ENCODE results near the gene PLCZ1. TPM values are rescaled to one million over a fixed set of nuclear protein-coding genes. Genes with fewer than 3 reads are reported as not detected.
"Not testable (repeated sequence)": the region's sequence is repeated elsewhere in the genome, so short reads cannot be mapped to it uniquely, and the experiment has no call there.

The PLCZ1 gene
- total and polyA plus RNA-seq, 2 experiments from 2014 or later: not detected

DNA sequence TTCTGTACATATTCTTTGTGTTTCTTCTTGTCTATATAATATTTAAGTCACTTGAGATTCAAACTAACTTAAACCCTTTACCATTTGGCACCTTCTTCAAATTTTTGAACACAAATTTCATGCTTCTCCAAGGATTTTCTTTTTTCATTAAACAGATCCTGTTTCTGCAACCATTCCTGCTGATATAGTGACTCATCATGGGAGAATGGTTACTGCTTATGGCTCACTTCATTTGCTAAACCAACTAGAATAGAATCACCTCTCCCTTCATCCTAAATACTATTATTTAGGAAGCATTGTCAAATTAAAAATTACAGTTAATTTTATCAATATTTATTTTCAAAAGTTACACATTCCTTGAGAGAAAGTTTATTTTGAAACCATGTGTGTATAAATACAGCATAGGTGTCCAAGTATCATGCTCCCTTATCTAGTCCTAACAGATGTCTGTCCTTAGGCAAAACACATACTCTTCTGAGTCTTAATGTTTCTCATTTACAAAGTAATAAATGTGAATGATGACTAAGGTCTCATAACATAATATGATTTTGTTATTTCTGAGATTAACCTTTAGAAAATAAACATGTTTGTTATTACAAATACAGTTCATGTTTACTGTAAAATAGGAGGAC lies 40.7 kb downstream of the PLCZ1 start:
- H3K4me1 ChIP-seq (ENCODE audit: insufficient read depth): no peaks in the 10 kb centered on the region
- no peaks in the 10 kb centered on the region for H3K27me3 ChIP-seq
- no peak overlapping the region for H3K27ac ChIP-seq
- H3K9me2 ChIP-seq (replicated peaks; ENCODE audit: insufficient read depth): no peaks in the 10 kb centered on the region
- H3K4me2 ChIP-seq: no peak overlapping the region
- TF ChIP-seq EZH2phosphoT487 (IDR thresholded peaks at IDR 0.05; ENCODE audit: low read depth, severe bottlenecking, unreplicated experiment) (no peak), EZH2 (IDR thresholded peaks at IDR 0.05; ENCODE audit: borderline replicate concordance) (no peak)
- TF ChIP-seq, protein P1, sequence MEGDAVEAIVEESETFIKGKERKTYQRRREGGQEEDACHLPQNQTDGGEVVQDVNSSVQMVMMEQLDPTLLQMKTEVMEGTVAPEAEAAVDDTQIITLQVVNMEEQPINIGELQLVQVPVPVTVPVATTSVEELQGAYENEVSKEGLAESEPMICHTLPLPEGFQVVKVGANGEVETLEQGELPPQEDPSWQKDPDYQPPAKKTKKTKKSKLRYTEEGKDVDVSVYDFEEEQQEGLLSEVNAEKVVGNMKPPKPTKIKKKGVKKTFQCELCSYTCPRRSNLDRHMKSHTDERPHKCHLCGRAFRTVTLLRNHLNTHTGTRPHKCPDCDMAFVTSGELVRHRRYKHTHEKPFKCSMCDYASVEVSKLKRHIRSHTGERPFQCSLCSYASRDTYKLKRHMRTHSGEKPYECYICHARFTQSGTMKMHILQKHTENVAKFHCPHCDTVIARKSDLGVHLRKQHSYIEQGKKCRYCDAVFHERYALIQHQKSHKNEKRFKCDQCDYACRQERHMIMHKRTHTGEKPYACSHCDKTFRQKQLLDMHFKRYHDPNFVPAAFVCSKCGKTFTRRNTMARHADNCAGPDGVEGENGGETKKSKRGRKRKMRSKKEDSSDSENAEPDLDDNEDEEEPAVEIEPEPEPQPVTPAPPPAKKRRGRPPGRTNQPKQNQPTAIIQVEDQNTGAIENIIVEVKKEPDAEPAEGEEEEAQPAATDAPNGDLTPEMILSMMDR (IDR thresholded peaks at IDR 0.05; ENCODE audit: poor library complexity): no peak
- DNase-seq (ENCODE audit: low spot score): no peak
- no peaks in the 10 kb centered on the region for H4K20me1 ChIP-seq (ENCODE audit: insufficient read depth, poor library complexity, severe bottlenecking)
- H3K4me3 ChIP-seq: no peak overlapping the region
- no peaks in the 10 kb centered on the region for H3K9me3 ChIP-seq (ENCODE audit: low read depth)
- H2AFZ ChIP-seq: no peak overlapping the region
- no peaks in the 10 kb centered on the region for H3K79me2 ChIP-seq
- no peaks in the 10 kb centered on the region for H3K36me3 ChIP-seq (replicated peaks; ENCODE audit: insufficient read depth, low read depth)

DNA sequence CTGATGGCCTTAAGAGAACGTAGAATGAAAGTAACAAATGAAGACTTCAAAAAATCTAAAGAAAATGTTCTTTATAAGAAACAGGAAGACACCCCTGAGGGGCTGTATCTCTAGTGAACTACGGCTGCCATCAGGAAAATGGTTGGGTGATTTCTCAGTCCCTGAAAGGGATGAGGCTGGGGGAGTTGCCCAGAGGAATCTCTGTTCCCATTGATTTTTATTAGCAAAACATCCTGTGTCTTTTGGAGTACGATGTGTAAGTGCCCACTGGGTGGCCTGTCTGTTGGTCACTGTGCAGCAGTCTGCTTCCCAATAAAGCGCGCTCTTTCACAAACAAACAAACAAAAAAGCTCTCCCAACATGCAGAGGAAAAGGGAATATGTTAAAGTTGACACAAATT lies 43.8 kb downstream of the PLCZ1 start:
- not testable (repeated sequence) for H3K27me3 ChIP-seq; H3K4me3 ChIP-seq; H3K79me2 ChIP-seq; H3K9me3 ChIP-seq (ENCODE audit: low read depth); H2AFZ ChIP-seq; H3K4me2 ChIP-seq; H3K27ac ChIP-seq; H4K20me1 ChIP-seq (ENCODE audit: insufficient read depth, poor library complexity, severe bottlenecking); H3K9me2 ChIP-seq (replicated peaks; ENCODE audit: insufficient read depth); DNase-seq (ENCODE audit: low spot score); H3K4me1 ChIP-seq (ENCODE audit: insufficient read depth); H3K36me3 ChIP-seq (replicated peaks; ENCODE audit: insufficient read depth, low read depth)
- WGBS (ENCODE audit: low lambda C conversion rate, missing lambda C conversion rate): 87% methylated on average over 5 of the region's 5 CpGs

DNA sequence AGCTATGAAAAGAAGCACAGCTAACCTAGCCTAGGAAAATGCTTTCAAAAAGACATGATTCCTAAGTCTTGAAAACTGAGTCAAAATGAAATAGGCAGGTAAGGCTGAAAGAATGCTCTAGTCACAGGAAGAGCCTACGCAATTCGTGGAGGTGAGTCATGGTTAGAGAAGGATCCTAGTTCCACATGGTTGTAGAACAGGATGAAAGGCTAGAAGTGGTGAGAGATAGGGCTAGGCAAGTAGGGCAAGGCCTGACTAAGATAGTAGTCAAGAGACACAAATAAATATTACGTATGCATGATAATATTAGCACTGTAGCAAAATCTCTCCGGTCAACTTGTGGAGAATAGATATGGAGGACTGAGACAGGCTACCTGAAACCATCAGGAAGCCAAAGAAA lies 47.2 kb downstream of the PLCZ1 start:
- no peak overlapping the region for H3K4me3 ChIP-seq
- peak overlapping the region; percentile 46 for H3K27ac ChIP-seq
- no peaks in the 10 kb centered on the region for H3K9me3 ChIP-seq (ENCODE audit: low read depth)
- no peaks in the 10 kb centered on the region for H3K9me2 ChIP-seq (replicated peaks; ENCODE audit: insufficient read depth)
- H3K4me1 ChIP-seq (ENCODE audit: insufficient read depth): no peaks in the 10 kb centered on the region
- H3K27me3 ChIP-seq: no peaks in the 10 kb centered on the region
- H3K79me2 ChIP-seq: no peaks in the 10 kb centered on the region
- WGBS (ENCODE audit: low lambda C conversion rate, missing lambda C conversion rate): 79% methylated on average over 4 of the region's 4 CpGs
- H4K20me1 ChIP-seq (ENCODE audit: insufficient read depth, poor library complexity, severe bottlenecking): no peaks in the 10 kb centered on the region
- no peak overlapping the region for H2AFZ ChIP-seq
- no peak overlapping the region for H3K4me2 ChIP-seq
- DNase-seq (ENCODE audit: low spot score): peak; percentile 24
- TF ChIP-seq, protein P1 (IDR thresholded peaks at IDR 0.05; ENCODE audit: poor library complexity): no peak
- TF ChIP-seq EZH2 (IDR thresholded peaks at IDR 0.05; ENCODE audit: borderline replicate concordance) (no peak), EZH2phosphoT487 (IDR thresholded peaks at IDR 0.05; ENCODE audit: low read depth, severe bottlenecking, unreplicated experiment) (no peak)
- no peaks in the 10 kb centered on the region for H3K36me3 ChIP-seq (replicated peaks; ENCODE audit: insufficient read depth, low read depth)

DNA sequence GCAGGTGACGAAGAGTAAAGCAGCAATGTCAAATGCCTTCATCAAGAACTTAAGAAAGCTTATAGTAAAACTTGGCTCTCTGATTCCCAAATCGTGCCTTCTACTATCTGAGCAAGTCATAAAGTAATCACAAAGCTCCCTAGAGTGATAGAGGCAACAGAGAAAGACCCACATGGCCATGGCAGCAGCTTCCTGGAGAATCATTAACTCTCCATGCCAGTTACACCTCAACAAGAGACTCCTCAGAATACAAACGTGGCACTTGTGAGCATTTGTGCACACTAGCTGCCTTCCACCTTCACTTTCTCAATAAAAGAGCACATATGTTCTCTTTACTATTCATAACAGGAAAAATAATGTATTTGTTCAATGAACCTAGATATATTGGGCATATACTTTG lies 48.0 kb downstream of the PLCZ1 start:
- Histone ChIP-seq H4K20me1 (ENCODE audit: insufficient read depth, poor library complexity, severe bottlenecking) (no peaks in the 10 kb centered on the region), H3K79me2 (no peaks in the 10 kb centered on the region), H3K9me3 (ENCODE audit: low read depth) (no peaks in the 10 kb centered on the region), H3K27ac (peak overlapping the region; percentile 46), H3K36me3 (replicated peaks; ENCODE audit: insufficient read depth, low read depth) (no peaks in the 10 kb centered on the region), H2AFZ (no peak overlapping the region), H3K4me1 (ENCODE audit: insufficient read depth) (no peaks in the 10 kb centered on the region), H3K4me3 (no peak overlapping the region), H3K9me2 (replicated peaks; ENCODE audit: insufficient read depth) (no peaks in the 10 kb centered on the region), H3K27me3 (no peaks in the 10 kb centered on the region), H3K4me2 (no peak overlapping the region)
- no peak for TF ChIP-seq EZH2phosphoT487 (IDR thresholded peaks at IDR 0.05; ENCODE audit: low read depth, severe bottlenecking, unreplicated experiment)
- TF ChIP-seq, protein P1 (IDR thresholded peaks at IDR 0.05; ENCODE audit: poor library complexity): no peak
- no peak for TF ChIP-seq EZH2 (IDR thresholded peaks at IDR 0.05; ENCODE audit: borderline replicate concordance)
- peak; percentile 23 for DNase-seq (ENCODE audit: low spot score)
- 71% methylated on average over 3 of the region's 3 CpGs for WGBS (ENCODE audit: low lambda C conversion rate, missing lambda C conversion rate)

All from hepatocyte (in vitro differentiated cells).